Retina (tissue), 1 donor: ENCODE data around the gene SMARCC1.

ENCODE experiments used
- DNase-seq: peaks from one replicate; pipeline ENCODE4 v3.0.0-alpha.2; 2016

Gene SMARCC1

GRCh38 chr3:47688488-47688887 lies 93.2 kb downstream of the SMARCC1 start:
- DNase-seq, result no peak

DNA sequence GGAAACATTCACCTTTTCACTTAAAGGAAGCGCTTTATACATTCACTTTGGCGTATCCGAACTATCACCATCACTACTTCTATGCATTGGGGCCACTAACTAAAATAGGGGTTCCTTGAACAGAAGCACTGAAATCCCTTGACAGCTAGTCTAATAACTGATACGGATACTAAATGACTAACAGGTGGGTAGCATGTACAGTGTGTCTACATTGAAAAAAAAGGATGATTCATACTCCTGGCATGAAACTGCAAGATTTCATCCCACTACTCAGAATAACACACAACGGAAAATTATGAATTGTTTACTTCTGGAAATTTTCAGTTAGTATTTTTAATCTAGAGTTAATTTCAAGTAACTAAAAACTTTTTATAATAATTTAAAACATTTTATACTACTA lies 96.7 kb downstream of the SMARCC1 start:
- DNase-seq, result no peak

GRCh38 chr3:47681016-47681415 lies 100.7 kb downstream of the SMARCC1 start:
- no peak for DNase-seq

- DNase-seq, result no peak
Observed at GRCh38 chr3:47678446-47679338, 103.0 kb downstream of the SMARCC1 start.

- DNase-seq, result no peak
Observed at GRCh38 chr3:47669026-47669749, 112.5 kb downstream of the SMARCC1 start.

- no peak for DNase-seq
Observed at GRCh38 chr3:47666118-47666517, 115.6 kb downstream of the SMARCC1 start.

GRCh38 chr3:47664519-47664918 lies 117.2 kb downstream of the SMARCC1 start:
- DNase-seq, result peak; percentile 13

- DNase-seq, result no peak
Observed at GRCh38 chr3:47663630-47664240, 118.0 kb downstream of the SMARCC1 start.

GRCh38 chr3:47661121-47661752 lies 120.5 kb downstream of the SMARCC1 start:
- DNase-seq, result no peak

DNA sequence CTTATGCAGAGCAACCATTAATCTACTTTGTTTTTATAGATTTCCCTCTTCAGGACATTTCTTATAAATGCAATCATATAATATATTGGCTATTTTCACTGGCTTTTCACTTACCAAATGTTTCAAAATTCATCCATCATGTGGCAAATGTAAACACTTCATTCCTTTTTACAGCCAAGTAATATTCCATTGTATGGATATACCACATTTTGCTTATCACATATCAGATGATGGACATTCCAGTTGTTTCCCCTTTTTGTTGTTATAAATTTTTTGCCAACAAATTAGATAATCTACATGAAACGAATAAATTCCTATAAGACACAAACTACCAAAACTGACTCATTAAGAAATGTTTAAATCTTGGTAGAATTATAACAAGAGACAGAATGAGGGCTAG lies 123.2 kb downstream of the SMARCC1 start:
- DNase-seq, result no peak

DNA sequence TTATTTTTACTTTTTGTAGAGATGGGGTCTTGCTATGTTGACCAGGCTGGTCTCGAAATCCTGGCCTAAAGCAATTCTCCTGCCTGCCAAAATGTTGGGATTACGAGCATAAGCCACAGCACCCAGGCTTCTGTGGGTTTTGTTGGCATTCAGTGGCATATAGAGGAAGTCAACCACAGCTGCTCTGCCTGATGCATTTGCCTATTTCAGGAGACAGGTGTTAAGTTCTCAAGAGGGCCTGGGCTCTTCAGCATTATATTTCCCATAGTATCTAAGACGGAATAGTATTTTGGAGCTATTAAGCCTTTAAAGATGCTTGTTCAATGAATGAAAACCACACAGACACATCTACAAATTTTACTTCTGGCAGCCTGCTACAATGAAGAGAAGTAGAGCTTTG lies 129.6 kb downstream of the SMARCC1 start:
- DNase-seq, result no peak

DNA sequence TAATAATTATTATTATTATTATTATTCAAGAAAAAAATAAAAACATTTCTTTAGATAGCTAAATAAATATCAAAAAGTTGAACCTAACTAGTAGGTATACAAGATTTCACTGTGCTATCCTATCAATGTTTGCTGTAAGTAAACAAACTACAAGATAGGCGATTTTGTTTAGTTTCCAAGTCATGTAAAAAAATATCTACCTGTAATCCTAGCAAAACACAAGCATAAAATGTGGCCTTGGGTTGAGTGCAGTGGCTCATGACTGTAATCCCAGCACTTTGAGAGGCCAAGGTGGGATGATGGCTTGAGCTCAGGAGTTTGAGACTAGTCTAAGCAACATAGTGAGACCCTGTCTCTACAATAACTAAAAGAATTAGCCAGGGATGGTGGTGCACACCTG lies 131.4 kb downstream of the SMARCC1 start:
- no peak for DNase-seq

DNA sequence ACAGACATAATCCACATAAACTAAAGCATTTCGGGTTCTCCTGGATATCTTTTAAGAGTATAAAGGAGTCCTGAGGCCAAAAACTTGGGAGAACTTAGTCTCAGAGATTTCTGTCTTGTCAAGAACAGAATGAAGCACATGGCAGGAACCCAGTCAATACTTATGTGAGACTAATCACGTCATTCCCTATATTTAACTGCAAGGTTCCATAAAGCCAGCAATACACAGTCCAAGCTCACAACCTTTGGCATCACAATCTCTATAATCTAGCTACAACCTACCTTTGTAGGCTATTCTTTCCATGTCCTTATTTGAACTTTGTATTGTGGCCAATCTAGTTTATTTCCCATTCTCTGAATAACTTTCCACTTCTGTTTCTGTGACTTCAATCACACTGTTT lies 134.1 kb downstream of the SMARCC1 start:
- no peak for DNase-seq

- no peak for DNase-seq
Observed at GRCh38 chr3:47646362-47646761, 135.3 kb downstream of the SMARCC1 start.

DNA sequence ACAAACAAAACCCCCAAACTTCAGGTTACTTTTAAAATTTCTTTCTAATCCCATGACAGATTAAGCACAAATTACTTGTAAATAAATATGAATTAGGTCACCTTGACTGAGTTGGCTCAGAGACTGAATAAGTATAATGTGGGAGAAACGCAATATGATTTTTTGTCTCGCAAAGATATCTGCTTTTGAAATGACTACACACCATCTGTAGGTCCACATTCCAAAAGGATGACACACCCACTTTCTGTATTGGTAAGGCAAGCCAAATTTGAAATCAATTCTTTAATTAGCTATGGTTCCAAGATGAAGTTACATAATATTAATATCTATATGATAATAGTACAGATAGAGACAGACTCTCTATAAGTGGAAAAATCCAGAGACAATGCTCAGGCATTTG lies 136.1 kb downstream of the SMARCC1 start:
- no peak for DNase-seq

DNA sequence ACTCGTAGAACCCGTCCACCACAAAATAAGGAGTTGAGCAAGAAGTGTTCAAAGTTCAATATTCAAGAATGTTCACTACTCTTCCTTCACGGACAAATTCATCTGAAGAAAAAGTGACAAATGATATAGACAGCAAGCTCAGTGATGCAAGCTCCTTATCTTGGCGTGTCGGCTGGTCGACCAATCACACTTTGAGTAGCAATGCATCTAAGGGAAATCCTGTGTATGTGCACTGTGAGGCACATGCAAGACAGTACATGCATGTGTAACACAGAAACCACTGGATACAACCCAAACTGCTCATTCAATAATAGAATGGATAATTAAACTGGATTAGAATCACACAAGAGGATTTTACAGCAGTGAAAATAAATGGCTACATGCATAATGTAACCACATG lies 138.6 kb downstream of the SMARCC1 start:
- DNase-seq, result no peak

- DNase-seq, result no peak
Observed at GRCh38 chr3:47641739-47642138, 140.0 kb downstream of the SMARCC1 start.

- DNase-seq, result no peak
Observed at GRCh38 chr3:47636921-47637320, 144.8 kb downstream of the SMARCC1 start.

DNA sequence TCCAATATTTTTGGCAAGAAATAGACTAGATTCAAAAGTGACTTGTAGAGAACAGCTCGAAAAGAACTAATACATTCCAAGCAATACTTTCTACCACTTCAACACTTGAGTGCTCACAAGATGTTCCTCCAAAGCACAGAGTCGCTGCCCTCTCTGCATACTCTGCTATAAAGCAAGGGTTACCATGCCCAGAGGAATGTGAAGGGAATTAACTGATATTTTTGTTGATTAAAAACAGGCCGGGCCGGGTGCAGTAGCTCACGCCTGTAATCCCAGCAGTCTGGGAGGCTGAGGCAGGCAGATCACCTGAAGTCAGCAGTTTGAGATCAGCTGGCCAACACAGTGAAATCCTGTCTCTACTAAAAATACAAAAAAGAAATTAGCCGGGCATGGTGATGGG lies 145.5 kb downstream of the SMARCC1 start:
- no peak for DNase-seq

GRCh38 chr3:47635536-47635935 lies 146.2 kb downstream of the SMARCC1 start:
- no peak for DNase-seq

GRCh38 chr3:47634996-47635395 lies 146.7 kb downstream of the SMARCC1 start:
- DNase-seq, result peak; percentile 73

DNA sequence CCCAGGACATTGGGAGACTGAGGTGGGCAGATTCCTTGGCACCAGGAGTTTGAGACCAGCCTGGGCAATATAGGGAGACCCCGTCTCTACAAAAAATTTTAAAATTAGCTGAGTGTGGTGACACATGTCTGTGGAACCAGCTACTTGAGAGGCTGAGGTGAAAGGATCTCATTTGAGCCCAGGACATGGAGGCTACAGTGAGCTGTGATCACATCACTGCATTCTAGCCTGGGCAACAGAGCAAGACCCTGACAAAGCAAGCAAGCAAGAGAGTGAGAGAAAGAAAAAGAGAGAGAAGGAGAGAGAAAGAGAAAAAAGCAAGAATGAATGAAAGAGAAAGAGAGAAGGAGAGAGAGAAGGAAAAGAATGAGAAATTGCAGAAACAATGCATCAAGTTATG lies 150.9 kb downstream of the SMARCC1 start:
- no peak for DNase-seq

DNA sequence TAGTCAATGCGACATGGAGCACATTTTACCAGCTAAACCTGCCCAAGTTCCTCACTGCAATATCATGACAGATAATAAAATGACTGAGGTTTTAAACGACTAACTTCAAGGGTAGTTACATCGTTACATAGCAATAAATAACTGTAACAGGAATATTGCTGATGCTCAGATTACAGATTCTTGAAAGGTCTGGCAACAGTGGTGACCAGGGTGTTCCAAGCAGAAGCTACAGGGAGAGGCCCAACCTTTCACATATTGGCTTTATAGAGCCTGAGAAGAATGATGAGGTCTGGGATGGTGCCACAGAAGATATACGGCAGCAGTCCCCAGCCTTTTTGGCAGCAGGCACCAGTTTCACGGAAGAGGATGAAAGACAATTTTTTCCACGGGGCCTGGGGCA lies 151.9 kb downstream of the SMARCC1 start:
- no peak for DNase-seq
